ENCODE results near the gene C1S.
A peak's percentile ranks its signal among the peaks of the same experiment; 100 is the strongest.

The C1S gene

DNA sequence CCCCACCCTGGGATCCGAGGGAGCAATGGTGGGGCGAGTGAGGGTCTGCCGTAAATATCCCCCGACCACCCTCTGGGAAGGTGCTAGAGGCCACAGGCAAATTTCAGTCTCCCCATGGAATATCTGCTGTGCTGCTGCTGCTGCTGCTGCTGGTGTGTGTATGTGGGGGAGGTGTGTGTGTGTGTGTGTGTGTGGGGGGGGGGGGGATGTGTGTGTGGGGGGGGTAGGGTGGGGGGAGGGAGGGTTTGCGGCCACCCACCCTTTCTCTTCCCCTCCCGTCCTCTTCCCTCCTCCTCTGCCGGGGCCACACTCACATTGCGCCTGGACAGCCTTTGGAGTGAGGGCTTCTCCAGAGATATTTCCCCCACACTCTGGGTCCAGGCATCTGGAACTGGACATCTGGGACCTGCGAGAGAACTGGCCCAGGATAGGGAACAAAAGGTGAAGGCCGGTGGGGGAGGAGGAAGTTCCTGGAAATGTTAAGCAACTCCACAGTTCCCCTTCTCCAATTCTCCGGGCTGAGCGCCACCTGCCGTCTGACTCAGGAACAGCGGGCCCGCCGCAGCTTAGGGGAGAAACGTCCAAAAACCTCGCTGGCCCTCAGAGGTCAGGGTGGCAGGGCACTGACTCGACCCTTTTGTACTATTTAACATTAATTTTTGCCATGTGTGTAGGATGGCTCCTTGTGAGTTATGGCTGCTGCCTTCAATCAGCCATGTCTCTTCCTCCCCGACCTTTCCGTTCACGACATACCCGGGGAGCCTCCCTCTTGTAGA, 48.5 kb downstream of the C1S start, which contains the start of gene C1RL:
C1RL (minus strand) TSS at position 419 of the 776 bp plus-strand sequence; CDS start at position 385, 34 bp downstream.
- peak; percentile 97 for DNase-seq (ENCODE audit: low read depth)
- H3K4me3 ChIP-seq (ENCODE audit: low read depth, low read length) = peak within 1 kb of the TSS; percentile 72
- TF ChIP-seq, protein P1, sequence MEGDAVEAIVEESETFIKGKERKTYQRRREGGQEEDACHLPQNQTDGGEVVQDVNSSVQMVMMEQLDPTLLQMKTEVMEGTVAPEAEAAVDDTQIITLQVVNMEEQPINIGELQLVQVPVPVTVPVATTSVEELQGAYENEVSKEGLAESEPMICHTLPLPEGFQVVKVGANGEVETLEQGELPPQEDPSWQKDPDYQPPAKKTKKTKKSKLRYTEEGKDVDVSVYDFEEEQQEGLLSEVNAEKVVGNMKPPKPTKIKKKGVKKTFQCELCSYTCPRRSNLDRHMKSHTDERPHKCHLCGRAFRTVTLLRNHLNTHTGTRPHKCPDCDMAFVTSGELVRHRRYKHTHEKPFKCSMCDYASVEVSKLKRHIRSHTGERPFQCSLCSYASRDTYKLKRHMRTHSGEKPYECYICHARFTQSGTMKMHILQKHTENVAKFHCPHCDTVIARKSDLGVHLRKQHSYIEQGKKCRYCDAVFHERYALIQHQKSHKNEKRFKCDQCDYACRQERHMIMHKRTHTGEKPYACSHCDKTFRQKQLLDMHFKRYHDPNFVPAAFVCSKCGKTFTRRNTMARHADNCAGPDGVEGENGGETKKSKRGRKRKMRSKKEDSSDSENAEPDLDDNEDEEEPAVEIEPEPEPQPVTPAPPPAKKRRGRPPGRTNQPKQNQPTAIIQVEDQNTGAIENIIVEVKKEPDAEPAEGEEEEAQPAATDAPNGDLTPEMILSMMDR (conservative IDR thresholded peaks at IDR 0.05; ENCODE audit: low read depth, low read length) = peak; percentile 99

DNA sequence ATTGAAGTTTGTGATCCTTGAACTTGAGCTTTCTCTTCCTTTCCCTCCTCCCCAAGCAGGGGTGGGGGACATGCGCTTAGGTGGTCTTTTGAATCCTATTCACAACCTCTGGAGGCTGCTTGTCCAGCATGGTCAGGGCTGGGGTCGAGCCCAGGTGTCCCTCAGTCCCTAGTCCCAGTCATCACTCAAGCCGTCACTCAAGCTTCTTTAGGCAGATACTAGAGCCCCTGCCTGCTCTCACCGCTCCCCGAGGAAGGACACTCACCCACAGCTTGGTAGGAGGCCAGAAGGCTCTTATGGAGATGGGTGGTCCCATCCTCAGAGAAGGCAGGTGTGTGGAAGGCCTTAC, 49.0 kb downstream of the C1S start:
- no peak for DNase-seq (ENCODE audit: low read depth)
- peak overlapping the region; percentile 72 for H3K4me3 ChIP-seq (ENCODE audit: low read depth, low read length)
- TF ChIP-seq, protein P1 (conservative IDR thresholded peaks at IDR 0.05; ENCODE audit: low read depth, low read length) = no peak

DNA sequence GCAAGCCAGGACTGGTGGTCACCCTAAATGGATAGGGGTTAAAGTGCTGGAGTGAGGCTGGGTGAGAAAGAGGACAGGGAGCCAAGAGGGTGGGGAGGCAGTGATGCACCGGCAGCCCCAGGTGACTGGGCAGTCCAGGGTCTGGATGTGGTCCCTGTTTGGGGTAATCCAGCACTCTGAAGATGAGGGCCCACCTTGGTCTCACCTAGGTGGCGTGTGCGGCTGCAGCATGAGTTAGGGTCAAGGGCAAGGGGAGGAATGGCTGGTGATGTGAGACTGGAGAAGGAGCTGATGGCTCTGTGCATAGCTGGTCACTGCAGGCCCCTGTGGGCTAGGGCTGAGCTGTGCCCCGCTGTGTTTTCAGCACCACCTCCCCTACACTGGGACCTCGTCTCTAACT, 50.1 kb downstream of the C1S start:
- TF ChIP-seq, protein P1 (conservative IDR thresholded peaks at IDR 0.05; ENCODE audit: low read depth, low read length) = no peak
- no peak for DNase-seq (ENCODE audit: low read depth)
- no peak overlapping the region for H3K4me3 ChIP-seq (ENCODE audit: low read depth, low read length)

DNA sequence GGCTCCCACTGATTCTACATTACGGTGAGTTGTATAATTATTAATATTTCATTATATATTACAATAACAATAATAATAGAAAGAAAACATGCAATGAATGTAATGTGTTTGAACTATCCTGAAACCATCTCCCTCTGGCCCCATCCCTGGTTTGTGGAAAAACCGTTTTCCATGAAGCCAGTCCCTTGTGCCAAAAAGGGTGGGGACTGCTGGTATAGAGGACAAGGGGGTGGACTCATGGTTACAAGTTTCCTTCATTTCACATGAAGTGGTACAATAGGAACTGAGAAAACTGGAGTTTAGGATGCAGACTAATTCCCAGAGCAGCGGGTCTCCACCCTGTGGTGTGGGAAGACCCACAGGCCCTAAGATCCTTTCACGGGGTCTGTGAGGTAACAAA, 51.5 kb downstream of the C1S start:
- no peak for DNase-seq (ENCODE audit: low read depth)
- H3K4me3 ChIP-seq (ENCODE audit: low read depth, low read length) = no peak overlapping the region
- TF ChIP-seq, protein P1 (conservative IDR thresholded peaks at IDR 0.05; ENCODE audit: low read depth, low read length) = no peak

DNA sequence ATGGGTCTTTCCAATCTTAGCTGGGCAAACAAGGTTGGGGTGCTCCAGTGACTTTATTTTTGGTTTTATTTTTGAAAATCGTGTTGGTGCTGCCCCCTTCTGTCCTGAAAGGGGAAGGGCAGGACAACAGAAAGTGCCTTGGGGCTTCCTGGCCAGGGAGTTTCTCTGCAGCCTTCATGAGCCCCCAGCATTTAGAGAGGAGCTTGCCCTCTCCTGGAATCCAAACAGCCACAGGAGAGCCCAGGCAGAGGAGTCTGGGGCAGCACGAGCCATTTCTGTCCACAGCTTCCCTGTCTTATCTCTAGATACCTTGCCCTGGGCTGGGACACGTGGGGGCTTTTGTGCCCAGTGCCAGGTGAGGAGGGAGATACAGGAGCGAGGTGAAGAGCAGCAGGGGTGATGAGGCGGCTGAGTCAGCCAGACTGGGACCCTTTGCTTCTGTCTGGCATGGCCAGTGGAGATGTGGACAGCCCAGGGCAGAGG, 52.9 kb downstream of the C1S start:
- no peak overlapping the region for H3K4me3 ChIP-seq (ENCODE audit: low read depth, low read length)
- DNase-seq (ENCODE audit: low read depth) = peak; percentile 64

DNA sequence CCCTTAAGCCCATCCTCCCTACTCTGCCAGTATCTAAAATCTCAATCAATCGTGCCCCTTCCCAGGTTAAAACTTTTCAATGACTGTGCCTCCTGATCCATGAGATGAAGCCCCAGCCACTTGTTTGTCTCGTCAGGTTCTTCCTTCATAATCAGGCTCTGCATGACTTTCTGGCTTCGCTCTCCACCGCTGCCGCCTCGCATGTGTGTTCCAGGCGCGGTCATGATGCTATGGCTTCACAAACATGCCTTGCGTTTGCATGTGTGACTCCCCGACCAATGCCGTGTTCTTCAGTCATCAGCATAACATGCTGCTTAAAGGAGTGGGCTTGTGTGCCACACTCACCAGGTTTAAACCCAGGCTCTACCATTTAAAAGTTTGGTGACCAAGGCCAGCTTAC, 53.5 kb downstream of the C1S start:
- no peak overlapping the region for H3K4me3 ChIP-seq (ENCODE audit: low read depth, low read length)
- TF ChIP-seq, protein P1 (conservative IDR thresholded peaks at IDR 0.05; ENCODE audit: low read depth, low read length) = no peak
- no peak for DNase-seq (ENCODE audit: low read depth)

More for the DNA sequence above, 52.9 kb downstream of the C1S start:
- TF ChIP-seq, protein P1 (conservative IDR thresholded peaks at IDR 0.05; ENCODE audit: low read depth, low read length) = peak; percentile 83

DNA sequence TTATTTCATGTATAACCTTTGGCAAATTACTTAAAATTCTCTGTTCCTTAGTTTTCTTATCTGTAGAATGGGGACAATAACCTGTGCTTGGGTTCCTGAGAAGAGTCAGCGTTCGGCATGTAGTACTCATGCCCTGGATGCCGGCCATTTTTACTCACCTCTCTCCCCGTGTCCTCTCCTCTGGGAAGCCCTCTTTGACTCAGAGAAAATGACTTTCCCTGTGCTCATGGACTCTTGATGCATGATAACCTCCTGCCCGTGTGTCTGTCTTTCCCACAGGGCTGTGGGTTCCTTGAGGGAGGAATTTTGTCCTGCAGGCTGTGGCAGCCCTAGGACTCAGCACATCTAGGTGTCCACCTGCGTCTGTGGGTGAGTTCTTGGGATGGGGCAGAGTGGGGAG, 54.3 kb downstream of the C1S start:
- no peak for DNase-seq (ENCODE audit: low read depth)
- H3K4me3 ChIP-seq (ENCODE audit: low read depth, low read length) = no peak overlapping the region
- TF ChIP-seq, protein P1 (conservative IDR thresholded peaks at IDR 0.05; ENCODE audit: low read depth, low read length) = no peak
